COLO829 (cell line): Measurements from ENCODE around the gene ZNF419.
A peak's percentile ranks its signal among the peaks of the same experiment; 100 is the strongest.
"Not testable (repeated sequence)": the region's sequence is repeated elsewhere in the genome, so short reads cannot be mapped to it uniquely, and the experiment has no call there.

Experiments
- DNase-seq: peaks from one replicate; pipeline ENCODE4 v3.0.0; 2012; ENCODE audit warnings: low spot score

ZNF419 gene

DNA sequence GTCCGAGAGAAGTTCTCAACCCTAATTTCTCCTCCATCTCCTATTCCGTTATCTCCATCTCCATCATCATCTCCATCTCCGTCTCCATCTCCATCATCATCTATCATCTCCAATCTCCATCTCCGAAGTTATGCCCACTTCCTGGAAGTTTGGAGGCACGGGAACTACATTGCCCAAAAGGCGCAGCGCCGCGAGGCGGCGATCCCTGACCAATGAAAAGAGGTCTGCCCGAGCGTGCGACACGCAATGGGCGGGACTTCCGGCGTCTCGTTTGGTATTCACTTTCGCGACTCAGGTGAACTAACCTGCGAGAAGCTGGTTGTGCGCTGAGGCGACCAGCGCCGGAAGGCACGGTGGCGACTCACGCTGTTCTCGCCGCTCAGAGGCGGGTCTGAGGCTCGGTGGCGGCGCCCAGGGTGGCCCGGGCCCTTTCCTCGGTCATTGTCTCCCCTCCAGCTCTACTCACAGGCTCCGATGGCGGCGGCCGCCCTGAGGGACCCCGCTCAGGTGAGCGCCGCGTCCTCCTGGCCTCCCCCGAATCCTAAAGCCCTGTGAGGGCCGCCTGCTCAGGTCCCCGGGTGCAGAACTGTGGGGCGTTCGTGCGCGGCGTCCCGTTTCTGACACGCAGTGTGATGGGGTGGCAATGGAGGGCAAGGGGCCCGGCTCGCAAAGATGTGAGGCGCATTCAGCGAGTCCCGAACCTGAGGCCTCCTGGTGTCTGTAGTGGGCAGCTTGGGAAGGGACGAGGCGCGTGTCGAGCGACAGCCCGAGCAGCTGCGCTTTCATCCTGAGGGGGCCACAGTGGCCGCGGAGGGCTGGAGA, at the start of gene ZNF419:
TSS of gene ZNF419 (plus strand) at position 274 of the 822 bp plus-strand sequence. CDS start at position 475, 201 bp downstream.
- DNase-seq, result peak; percentile 71

DNA sequence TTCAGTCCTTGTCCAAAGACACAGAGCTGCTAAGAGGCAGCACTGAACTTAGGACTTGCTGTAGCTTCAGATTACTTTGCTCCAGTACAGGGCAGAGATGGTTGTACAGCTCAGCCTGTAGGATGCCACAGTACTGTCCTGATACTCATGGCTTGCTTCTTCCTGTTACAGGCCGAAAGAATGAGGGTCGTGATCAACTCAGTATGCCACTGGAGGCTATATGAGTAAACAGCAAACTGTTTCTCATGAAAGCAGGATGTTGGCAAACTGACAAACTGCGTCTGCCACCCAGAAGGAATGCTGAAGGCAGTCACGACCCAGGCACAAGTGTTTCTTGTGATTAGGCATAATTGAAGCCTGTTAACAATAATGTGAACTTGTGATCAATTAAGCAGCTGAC, 49.6 kb upstream of the ZNF419 start:
- no peak for DNase-seq

DNA sequence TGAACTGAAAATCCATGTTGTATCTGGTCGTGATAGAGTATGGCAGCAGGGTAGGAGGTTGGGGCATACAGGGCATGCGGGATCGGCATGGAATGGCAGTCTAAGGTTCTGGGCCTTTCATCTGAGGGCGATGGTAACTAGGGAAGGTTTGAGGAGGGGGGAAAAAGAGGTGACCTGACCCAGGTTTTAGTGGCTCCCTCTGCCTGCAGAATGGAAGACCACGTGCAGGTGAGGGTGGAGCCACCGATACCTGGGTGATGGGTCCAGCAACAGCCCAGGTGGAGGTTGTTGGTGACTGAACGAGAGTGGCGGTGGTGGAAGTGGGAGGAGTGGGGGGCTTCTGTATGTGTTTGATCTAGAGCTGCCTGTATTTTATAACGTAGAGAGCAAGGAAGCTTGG, 48.6 kb upstream of the ZNF419 start:
- DNase-seq, result no peak

DNA sequence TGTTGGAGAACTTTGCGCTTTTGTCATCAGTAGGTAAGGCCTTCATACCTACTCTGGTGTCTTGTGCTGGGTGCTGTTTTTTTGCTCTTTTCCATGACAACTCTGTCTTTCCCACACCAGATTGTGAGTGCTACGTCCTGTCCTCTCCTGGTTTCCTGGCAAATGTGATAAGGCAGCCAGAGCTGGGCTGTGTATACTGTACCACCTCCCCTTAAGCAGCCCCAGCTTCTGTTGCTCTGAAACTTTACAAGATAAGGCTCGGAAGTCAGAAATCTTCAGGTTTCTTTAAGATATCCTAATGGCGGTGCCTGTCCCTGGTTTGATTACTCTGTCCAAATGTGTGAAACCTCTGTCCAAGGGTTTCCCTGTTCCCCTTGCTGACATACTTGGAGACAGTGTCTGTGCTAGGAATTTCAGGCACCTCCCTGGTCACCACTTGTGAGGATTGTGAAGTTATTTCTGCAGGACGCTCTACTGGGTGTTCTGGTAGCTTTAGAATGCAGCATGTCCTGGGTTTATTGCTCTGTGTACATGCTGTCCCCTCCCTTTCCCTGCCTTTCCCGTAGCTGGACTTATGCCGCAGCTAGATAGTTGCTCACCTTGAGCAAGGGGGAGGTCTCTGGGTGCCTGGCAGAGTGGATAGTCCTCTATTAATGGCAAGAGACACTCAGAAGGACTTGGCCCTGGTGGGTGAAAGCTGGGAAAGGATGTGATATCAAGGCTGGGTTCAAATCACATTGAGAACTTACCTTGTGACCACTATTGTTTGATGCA, 45.4 kb upstream of the ZNF419 start:
- DNase-seq, result no peak

DNA sequence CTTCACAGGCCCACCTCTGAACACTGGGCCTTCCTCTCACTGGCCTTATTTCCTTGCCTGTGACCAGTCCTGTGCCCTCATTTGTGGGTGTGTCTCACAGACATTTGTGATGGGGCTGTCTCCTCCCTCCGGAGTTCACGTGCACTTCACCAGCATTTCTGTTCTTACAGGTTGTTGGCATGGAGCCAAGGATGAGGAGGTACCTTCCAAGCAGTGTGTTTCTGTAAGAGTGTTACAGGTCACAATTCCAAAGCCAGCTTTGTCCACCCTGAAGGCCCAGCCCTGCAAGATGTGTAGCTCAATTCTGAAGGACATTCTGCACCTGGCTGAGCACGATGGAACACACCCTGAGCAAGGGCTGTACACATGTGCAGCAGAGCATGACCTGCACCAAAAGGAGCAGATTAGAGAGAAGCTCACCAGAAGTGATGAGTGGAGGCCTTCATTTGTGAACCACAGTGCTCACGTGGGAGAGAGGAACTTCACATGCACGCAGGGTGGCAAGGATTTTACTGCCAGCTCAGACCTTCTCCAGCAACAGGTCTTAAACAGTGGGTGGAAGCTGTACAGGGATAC, 44.3 kb upstream of the ZNF419 start:
- no peak for DNase-seq

DNA sequence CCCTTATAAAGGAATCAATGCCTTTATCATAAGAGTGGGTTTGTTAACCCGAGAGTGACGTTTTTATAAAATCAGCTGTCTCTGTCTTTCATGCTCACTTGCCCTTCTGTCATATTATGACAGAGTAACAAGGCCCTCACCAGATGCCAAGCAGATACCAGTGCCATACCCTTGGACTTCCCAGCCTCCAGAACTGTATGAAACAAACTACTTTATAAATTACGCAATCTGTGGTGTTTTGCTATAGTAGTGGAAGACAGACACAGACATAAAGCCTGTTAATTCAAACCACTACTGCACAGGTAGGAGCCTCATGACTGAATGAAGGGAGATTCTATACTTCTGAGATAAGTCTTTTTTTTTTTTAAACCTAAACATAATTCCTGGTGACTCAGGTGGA, 35.2 kb upstream of the ZNF419 start:
- no peak for DNase-seq

DNA sequence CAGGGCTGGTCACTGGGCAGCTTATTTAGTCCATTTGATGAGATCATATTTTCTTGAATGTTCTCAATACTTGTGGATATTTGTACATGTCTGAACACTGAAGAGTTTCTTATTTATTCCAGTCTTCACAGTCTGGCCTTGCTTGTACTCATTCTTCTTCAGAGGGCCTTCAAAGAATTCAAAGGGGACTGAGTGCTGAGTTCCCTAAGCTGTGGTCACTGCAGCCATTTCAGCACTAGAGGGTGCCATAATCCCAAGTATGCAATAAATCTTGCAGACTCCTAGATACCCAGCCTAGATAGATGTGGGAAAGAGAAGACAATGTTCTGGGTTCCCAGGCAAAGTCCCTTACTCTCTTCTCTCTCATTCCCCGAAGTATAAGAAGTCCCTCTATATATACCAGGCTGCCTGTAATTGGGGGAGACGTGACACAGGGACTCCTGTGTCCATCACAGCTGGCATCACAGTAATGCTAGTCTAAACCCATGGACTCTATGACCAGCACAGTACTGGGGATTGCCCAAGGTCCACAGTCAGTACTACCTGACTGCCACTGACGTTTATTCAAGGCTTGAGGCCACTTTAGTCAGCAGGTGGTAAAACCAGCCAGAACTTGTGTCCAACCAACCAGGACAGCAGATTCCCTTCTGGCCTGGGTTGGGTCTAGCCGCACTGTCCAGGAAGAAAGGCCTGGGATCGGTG, 21.7 kb upstream of the ZNF419 start:
- DNase-seq, result peak; percentile 23

DNA sequence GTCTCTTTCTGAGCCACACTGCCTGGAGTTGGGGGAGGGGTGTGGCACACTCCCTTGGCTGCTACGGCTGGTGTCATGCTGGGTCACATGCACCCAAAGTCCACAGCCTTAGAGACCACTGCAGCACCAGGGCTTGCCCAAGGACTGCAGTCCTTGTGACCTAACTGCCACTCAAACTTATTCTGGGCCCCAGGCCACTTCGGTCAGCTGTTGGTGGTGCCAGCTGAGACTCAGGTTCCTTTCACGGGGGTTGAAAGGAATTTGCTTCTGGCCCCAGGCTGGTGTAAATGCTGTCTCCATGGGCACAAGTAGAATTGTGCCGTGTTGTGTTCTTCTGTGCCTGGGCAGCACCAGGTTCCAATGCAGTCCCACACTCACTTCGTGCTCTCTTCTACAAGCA, 21.1 kb upstream of the ZNF419 start:
- no peak for DNase-seq

DNA sequence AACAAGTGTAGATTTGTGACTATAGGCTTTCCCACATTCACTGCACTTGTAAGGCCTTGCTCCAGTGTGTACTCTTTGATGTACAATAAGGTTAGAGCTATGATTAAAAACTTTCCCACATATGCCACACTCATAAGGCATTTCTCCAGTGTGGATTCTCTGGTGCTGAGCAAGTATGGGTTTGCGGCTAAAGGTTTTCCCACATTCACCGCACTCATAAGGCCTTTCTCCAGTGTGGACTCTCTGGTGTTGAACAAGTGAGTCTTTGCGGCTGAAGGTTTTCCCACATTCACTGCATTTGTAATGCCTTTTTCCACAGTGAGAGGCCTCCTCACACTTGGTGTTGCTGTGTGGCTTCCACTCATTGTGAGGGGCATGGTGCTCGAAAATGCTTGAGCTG, 13.9 kb upstream of the ZNF419 start:
- no peak for DNase-seq

DNA sequence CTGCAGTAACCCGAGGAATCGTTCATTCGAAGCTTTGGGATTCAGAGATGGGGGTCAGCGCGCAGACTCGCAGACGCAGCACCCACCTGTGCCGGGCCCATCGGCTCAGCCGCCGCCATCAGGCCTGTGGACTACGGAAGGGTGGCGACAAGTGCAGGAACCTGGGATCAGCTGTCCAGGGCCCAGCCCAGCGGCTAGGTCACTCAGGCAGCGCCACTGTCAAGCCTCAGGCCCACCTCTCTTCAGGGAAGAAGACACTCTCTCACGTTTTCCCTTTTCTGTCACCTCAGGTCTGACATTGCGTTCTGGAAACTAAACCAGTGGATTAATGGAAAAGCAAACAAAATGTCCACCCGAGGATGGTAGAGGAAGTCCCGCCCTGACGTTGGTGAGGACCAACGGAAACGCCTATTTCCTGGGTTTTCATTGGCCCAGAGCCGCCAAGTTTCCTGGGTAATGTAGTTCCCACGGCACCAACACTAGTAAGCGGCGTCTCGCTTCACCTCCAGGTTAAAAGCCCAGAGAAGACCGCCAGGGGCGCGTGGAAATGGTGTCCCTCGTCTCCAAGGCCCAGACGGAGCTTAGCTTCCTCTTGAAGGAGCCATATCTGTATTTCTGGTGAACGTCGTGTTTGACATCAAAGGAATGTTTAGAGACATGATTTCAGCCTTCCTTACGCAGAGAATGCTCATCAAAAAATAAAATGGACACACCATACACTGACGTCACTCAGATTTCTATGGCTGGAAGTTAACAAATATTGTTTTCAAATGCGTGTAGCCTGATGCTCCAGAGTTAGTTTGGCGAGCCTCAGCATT, 10.2 kb upstream of the ZNF419 start, which contains the start of gene ZNF772:
TSS of gene ZNF772 (minus strand) at position 376 of the 818 bp plus-strand sequence. CDS start at position 119, 257 bp downstream.
- DNase-seq, result peak; percentile 89

DNA sequence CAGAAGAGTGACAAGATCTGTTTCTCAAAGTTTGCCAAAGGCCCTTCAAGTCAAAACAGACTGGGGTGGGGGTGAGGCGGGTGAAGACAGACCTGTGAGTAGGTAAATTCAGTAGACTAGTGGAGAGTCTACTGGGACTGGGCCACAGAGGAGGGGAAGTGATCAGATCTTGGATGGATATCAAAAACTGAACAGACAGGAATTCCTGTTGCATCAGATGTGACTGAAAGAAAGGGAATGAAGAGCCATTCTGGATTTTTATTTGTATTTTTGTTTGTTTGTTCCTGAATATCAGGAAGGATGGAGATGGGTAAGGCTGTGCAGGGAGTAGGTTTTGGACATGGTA, 722 bp downstream of the ZNF419 start:
- DNase-seq, result not testable (repeated sequence)

DNA sequence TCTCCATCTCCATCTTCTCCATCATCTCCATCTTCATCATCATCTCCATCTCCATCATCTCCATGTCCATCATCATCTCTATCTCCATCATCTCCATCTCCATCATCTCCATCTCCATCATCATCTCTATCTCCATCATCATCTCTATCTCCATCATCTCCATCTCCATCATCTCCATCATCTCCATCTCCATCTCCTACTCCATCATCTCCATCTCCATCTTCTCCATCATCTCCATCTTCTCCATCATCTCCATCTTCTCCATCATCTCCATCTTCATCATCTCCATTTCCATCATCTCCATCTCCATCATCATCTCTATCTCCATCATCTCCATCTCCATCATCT, 11.8 kb downstream of the ZNF419 start:
- not testable (repeated sequence) for DNase-seq

DNA sequence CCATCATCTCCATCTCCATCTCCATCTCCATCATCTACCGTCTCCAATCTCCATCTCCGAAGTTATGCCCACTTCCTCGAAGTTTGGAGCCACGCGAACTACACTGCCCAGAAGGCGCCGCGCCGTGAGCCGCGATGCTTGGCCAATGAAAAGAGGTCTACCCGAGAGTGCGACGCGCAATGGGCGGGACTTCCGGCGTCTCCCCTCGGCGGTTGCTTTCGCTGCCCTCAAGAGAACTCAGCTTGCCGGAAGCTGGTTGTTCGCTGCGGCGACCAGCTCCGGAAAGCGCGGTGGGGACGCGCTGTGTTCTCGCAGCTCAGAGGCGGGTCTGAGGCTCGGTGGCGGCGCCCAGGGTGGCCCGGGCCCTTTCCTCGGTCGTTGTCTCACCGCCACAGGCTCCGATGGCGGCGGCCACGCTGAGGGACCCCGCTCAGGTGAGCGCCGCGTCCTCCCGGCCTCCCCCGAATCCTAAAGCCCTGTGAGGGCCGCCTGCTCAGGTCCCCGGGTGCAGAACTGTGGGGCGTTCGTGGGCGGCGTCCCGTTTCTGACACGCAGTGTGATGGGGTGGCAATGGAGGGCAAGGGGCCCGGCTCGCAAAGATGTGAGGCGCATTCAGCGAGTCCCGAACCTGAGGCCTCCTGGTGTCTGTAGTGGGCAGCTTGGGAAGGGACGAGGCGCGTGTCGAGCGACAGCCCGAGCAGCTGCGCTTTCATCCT, 12.3 kb downstream of the ZNF419 start, which contains the start of gene ZNF773:
TSS of gene ZNF773 (plus strand) at position 259 of the 716 bp plus-strand sequence. CDS start at position 402, 143 bp downstream.
- DNase-seq, result peak; percentile 67

DNA sequence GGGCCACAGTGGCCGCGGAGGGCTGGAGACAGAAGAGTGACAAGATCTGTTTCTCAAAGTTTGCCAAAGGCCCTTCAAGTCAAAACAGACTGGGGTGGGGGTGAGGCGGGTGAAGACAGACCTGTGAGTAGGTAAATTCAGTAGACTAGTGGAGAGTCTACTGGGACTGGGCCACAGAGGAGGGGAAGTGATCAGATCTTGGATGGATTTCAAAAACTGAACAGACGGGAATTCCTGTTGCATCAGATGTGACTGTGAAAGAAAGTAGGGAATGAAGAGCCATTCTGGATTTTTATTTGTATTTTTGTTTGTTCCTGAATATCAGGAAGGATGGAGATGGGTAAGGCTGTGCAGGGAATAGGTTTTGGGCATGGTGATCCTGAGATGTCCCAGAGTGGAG, 12.8 kb downstream of the ZNF419 start:
- DNase-seq, result not testable (repeated sequence)

DNA sequence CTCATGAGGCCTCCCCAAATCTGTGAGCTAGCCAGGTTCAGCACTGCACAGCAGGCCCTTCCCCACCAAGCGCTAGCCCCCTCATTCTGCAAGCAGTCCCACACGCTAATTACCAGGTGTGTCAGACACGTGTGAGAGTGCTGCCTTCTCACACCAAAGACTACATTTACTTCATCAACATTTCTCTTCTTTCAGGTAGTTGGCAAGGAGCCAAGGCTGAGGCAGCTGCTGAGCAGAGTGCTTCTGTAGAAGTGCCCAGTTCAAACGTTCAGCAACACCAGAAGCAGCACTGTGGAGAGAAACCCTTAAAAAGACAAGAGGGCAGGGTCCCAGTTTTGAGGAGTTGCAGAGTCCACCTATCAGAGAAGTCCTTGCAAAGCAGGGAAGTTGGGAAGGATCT, 18.6 kb downstream of the ZNF419 start:
- no peak for DNase-seq

DNA sequence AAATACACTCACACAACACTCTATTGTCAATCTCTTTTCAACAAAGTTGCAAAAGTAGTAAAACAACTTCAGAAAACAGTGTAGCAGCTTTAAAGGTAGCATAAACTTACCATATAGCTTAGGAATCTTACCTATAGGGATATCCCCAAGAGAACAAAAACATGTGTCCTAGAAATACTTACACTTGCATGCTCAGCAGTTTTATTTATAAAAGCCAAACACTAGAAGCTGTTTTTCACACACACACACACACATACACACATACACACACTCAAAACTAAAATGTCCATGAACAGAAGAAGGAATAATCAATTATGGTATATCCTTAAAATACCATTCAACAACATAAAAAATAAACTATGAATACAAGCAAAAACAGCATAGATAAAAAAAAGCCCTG, 23.9 kb downstream of the ZNF419 start:
- no peak for DNase-seq

DNA sequence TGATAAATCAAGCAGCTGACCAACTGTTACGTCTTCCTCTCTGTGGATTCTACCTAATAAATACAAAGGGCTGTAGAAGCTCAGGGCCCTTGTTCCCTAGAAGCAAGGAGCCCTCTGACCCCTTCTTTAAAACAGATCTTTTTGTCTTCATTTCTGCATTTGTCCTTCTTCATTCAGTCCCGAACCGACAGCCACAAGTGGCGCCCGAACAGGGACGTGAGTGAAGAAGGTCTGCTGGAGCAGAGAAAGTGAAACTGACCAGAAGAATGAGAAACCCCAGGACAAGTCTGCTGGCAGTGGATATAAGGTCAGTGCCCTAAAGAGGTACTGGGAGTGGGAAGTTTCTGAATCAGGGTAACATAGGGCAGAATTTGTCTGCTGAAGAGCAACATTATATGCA, 25.3 kb downstream of the ZNF419 start:
- no peak for DNase-seq

DNA sequence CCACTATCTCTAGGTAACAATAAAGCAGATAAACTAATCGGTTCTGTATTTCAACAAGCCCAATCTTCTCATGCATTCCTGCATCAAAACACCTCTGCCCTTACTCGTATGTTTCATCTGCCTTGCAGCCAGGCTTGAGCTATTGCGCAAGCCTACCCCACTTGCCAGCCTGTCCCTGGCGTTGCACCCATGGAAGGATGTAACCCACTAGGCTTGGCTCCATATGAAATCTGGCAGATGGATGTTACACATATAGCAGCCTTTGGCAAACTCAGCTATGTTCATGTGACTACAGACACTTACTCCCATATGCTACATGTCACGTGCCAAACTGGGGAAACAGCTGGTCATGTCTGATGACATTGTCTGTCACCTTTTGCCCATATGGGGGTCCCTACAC, 27.7 kb downstream of the ZNF419 start:
- DNase-seq, result no peak

DNA sequence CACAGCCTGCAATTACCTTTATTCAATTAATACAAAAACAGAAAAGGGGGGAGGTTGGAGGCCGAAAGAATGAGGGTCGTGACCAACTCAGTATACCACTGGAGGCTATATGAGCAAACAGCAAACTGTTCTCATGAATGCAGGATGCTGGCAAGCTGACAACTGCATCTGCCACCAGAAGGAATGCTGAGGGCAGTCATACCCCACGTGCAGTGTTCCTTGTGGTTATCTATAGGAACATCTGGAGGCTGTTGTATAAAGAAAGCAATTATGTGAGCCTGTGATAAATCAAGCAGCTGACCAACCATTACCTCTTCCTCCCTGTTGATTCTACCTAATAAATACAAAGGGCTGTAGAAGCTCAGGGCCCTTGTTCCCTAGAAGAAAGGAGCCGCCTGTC, 30.5 kb downstream of the ZNF419 start:
- DNase-seq, result not testable (repeated sequence)

DNA sequence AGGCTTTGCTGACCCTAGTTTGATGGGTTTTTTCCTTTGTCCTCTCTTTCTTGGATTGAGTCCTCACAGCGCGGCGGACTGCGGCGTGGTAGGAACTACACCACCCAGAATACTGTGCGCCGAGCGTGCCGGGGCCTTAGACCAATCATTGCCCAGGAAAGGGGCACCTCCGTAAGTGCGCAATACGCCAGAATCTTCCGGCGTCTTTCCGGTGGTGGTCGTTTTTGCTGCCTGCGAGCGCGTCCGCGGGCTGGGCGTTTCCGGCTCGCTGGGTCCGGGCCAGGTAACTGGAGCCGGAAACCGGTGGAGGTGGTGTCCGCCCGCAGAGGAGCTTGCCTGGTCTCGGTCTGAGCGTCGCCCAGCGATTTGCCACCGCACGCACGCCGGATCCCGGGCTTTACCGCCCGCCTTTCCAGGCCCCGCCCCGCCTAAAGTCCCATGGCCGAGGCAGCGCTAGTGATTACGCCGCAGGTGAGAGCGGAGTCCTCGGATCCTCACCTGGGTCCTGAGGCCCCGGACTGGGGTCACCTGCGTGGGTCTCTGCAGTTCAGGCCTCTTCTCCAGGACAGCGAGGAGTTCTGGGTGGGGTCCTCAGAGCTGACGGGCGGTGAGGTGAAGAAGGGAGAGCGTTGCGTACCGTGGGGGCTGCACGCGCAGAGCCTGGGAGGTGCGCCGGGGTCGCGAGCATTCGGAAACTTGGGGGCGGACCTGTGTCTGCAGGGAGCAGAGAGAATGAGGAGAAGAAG, 39.8 kb downstream of the ZNF419 start, which contains the start of gene ZNF549:
TSS of gene ZNF549 (plus strand) at position 221 of the 746 bp plus-strand sequence. CDS start at position 439, 218 bp downstream.
- peak; percentile 95 for DNase-seq
